ENCODE measurements around the gene PORCN.
"Not testable (repeated sequence)": the region's sequence is repeated elsewhere in the genome, so short reads cannot be mapped to it uniquely, and the experiment has no call there.

PORCN gene

GRCh38 chrX:48555731-48556325, 47.0 kb downstream of the PORCN start:
- DNase-seq, result not testable (repeated sequence)

GRCh38 chrX:48558271-48558670, 49.5 kb downstream of the PORCN start:
- DNase-seq, result no peak

GRCh38 chrX:48559636-48560035, 50.8 kb downstream of the PORCN start:
- DNase-seq, result no peak

GRCh38 chrX:48560056-48560455, 51.3 kb downstream of the PORCN start:
- no peak for DNase-seq

- no peak for DNase-seq
These were observed 51.9 kb downstream of the PORCN start for GRCh38 chrX:48560681-48561080.

GRCh38 chrX:48569958-48570357, 61.2 kb downstream of the PORCN start:
- DNase-seq, result no peak
